GM18511 (cell line): ENCODE data around the gene LYRM2.

Experiments
- ATAC-seq: cut with Tn5 transposase; IDR thresholded peaks from one replicate; pipeline ENCODE4 v1.9.1; 2021; ENCODE audit warnings: mild to moderate bottlenecking, moderate library complexity; ENCODE audit not compliant: unreplicated experiment

LYRM2 gene

GRCh38 chr6:89596484-89596883, 42.1 kb downstream of the LYRM2 start:
- ATAC-seq: no peak

GRCh38 chr6:89596056-89596455, 42.5 kb downstream of the LYRM2 start:
- ATAC-seq: peak; percentile 94

- ATAC-seq: no peak
These were observed 46.8 kb downstream of the LYRM2 start for GRCh38 chr6:89591745-89592144.

- no peak for ATAC-seq
These were observed 48.4 kb downstream of the LYRM2 start for GRCh38 chr6:89590133-89590532.

- ATAC-seq: no peak
These were observed 49.1 kb downstream of the LYRM2 start for GRCh38 chr6:89589297-89590025.

GRCh38 chr6:89585154-89585553, 53.4 kb downstream of the LYRM2 start:
- ATAC-seq: no peak

- no peak for ATAC-seq
These were observed 54.0 kb downstream of the LYRM2 start for GRCh38 chr6:89584539-89584938.

- ATAC-seq: no peak
These were observed 55.0 kb downstream of the LYRM2 start for GRCh38 chr6:89583559-89583958.

GRCh38 chr6:89582669-89583325, 55.8 kb downstream of the LYRM2 start:
- ATAC-seq: no peak

GRCh38 chr6:89581689-89582088, 56.9 kb downstream of the LYRM2 start:
- ATAC-seq: no peak

- ATAC-seq: no peak
These were observed 57.4 kb downstream of the LYRM2 start for GRCh38 chr6:89580997-89581666.

- no peak for ATAC-seq
These were observed 63.0 kb downstream of the LYRM2 start for GRCh38 chr6:89575562-89575960.

GRCh38 chr6:89574910-89575561, 63.5 kb downstream of the LYRM2 start:
- no peak for ATAC-seq

- no peak for ATAC-seq
These were observed 70.7 kb downstream of the LYRM2 start for GRCh38 chr6:89567630-89568390.

- no peak for ATAC-seq
These were observed 71.5 kb downstream of the LYRM2 start for GRCh38 chr6:89566930-89567629.

- no peak for ATAC-seq
These were observed 72.3 kb downstream of the LYRM2 start for GRCh38 chr6:89566008-89566800.

GRCh38 chr6:89564752-89565427, 73.7 kb downstream of the LYRM2 start:
- ATAC-seq: no peak

- ATAC-seq: no peak
These were observed 74.7 kb downstream of the LYRM2 start for GRCh38 chr6:89563866-89564265.
